K562 (cell line): Measurements from ENCODE around the gene DMAC2. TPM values are rescaled to one million over a fixed set of nuclear protein-coding genes. Genes with fewer than 3 reads are reported as not detected.

Experiments
- CHD1 ChIP-seq: fragments of 200-600 bp; sonication (generic); IDR thresholded peaks from one replicate; pipeline ENCODE4 v1.6.1; 2012; ENCODE audit warnings: mild to moderate bottlenecking, moderate library complexity, low read length, inconsistent platforms
- FOXK1 ChIP-seq: sonication (generic); formaldehyde crosslinking; IDR thresholded peaks from 2 replicates; pipeline ENCODE4 v1.8.0; 2022; ENCODE audit warnings: missing genetic modification reagents, mild to moderate bottlenecking, borderline replicate concordance
- GTF2A2 ChIP-seq: IDR thresholded peaks from 2 replicates; pipeline ENCODE4 v1.6.1; 2016; ENCODE audit warnings: mild to moderate bottlenecking, missing genetic modification characterization, missing compliant biosample characterization
- KHSRP ChIP-seq: fragments of 450-650 bp; IDR thresholded peaks from 2 replicates; pipeline ENCODE4 v1.6.1; 2017
- PBX2 ChIP-seq, 2 experiments: IDR thresholded peaks in 1 of 2; conservative IDR thresholded peaks in 1 of 2; 2 replicates each; pipeline ENCODE4 v1.6.1; 2016; ENCODE audit warnings: low read depth in 2 of 2, mild to moderate bottlenecking in 1 of 2, missing compliant biosample characterization in 1 of 2, missing genetic modification characterization in 1 of 2, moderate library complexity in 1 of 2
- PTTG1 ChIP-seq: fragments of 450-650 bp; IDR thresholded peaks from 2 replicates; pipeline ENCODE4 v1.6.1; 2016; ENCODE audit warnings: low read depth, mild to moderate bottlenecking, missing genetic modification characterization, missing compliant biosample characterization
- ZNF717 ChIP-seq: fragments of 250-450 bp; sonication (Bioruptor Pico); IDR thresholded peaks from 2 replicates; pipeline ENCODE4 v1.5.0; 2021
- polyA plus RNA-seq, 8 experiments: library from polyadenylated mRNA; depleted of rRNA in 4 of 8; stranded (reverse) in 5 of 8; unstranded in 3 of 8; fragments of >200 nt; fragmentation: Nextera tagmentation in 2 of 8; fragmentation: Illumina TruSeq in 1 of 8; extraction: Ambion mirVana in 2 of 8; extraction: Trizol in 1 of 8; gene quantifications; 2 replicates each; pipeline versions ENCODE4 v1.2.1 to v1.2.3, GENCODE V29; 2011 to 2014; ENCODE audit warnings: inconsistent platforms in 1 of 8, missing spikeins in 1 of 8
- total RNA-seq, 7 experiments: library from RNA; depleted of rRNA in 6 of 7; stranded (reverse); fragments of >200 nt in 6 of 7; fragmentation: Illumina TruSeq in 2 of 7; extraction: Trizol in 2 of 7; gene quantifications; 2 replicates each; pipeline versions ENCODE4 v1.2.1 to v1.2.3, GENCODE V29; 2011 to 2021; ENCODE audit warnings: low replicate concordance in 1 of 7
- TF ChIP-seq, protein P1 (sequence below), 2 experiments: fragments of 450-650 bp in 1 of 2; sonication (generic) in 1 of 2; formaldehyde crosslinking in 1 of 2; IDR thresholded peaks; 2 replicates each; pipeline versions ENCODE4 v1.7.1 to v1.9.0; 2016 to 2022; ENCODE audit warnings: inconsistent platforms in 1 of 2, mild to moderate bottlenecking in 1 of 2, missing genetic modification reagents in 1 of 2

DMAC2 gene
- total and polyA plus RNA-seq, 9 of the 15 experiments (the other 6 are each of a cell fraction or from before 2014, with no cell fraction given) = 12.9 to 61.2 (median 43.1) TPM

DNA sequence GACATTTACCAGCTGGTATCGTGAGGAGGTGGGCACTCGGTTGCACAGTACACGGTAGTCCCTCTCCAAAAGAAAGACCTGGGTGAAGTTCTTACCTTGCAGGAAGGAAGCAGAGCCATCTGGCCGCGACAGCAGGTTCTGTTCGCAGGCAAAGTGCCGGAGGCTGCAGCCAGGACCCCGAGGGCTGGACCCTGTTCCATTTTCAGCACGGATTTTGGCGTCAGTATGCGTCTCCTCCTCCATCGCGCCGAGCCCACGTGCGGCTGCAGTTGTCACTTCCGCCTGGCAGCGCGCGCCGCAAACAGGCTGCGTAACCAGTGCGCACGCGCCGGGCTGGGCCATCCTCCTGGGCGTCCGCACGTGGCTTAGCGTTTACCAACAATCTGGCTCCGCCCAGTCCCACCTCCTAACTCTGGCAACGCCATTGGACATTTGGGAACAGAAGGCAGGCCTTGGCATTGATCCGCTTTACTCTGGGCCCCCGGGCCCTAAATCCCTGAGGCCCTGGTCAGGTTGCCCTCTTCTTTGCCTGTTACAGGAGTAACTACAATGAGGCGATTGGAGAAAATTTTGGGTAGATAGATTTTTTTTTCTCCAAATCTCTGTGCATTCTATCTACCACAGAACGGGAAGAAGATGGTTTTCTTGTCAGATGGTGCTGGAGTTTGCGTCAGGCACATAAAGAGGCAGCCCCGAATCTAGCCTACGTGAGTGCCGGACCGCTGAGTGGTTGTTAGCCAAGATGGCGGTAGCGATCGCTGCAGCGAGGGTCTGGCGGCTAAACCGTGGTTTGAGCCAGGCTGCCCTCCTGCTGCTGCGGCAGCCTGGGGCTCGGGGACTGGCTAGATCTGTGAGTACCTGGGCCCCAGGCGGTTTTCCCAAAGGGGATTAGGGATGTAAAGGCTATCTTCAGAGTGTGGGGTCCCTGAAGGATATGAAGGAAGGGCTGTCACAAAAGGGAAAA, 42.3 kb downstream of the DMAC2 start, which contains the start of the genes BCKDHA and EXOSC5 (continued):
- TF ChIP-seq, protein P1, sequence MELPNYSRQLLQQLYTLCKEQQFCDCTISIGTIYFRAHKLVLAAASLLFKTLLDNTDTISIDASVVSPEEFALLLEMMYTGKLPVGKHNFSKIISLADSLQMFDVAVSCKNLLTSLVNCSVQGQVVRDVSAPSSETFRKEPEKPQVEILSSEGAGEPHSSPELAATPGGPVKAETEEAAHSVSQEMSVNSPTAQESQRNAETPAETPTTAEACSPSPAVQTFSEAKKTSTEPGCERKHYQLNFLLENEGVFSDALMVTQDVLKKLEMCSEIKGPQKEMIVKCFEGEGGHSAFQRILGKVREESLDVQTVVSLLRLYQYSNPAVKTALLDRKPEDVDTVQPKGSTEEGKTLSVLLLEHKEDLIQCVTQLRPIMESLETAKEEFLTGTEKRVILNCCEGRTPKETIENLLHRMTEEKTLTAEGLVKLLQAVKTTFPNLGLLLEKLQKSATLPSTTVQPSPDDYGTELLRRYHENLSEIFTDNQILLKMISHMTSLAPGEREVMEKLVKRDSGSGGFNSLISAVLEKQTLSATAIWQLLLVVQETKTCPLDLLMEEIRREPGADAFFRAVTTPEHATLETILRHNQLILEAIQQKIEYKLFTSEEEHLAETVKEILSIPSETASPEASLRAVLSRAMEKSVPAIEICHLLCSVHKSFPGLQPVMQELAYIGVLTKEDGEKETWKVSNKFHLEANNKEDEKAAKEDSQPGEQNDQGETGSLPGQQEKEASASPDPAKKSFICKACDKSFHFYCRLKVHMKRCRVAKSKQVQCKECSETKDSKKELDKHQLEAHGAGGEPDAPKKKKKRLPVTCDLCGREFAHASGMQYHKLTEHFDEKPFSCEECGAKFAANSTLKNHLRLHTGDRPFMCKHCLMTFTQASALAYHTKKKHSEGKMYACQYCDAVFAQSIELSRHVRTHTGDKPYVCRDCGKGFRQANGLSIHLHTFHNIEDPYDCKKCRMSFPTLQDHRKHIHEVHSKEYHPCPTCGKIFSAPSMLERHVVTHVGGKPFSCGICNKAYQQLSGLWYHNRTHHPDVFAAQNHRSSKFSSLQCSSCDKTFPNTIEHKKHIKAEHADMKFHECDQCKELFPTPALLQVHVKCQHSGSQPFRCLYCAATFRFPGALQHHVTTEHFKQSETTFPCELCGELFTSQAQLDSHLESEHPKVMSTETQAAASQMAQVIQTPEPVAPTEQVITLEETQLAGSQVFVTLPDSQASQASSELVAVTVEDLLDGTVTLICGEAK (IDR thresholded peaks at IDR 0.05) = peak; percentile 49; the same call in 1 of the 2 replicates
- TF ChIP-seq, protein P1 (CRISPR knock-in tag; IDR thresholded peaks at IDR 0.05) = no peak
- TF ChIP-seq CHD1 (no peak), PTTG1 (tag) (no peak), FOXK1 (CRISPR knock-in tag) (no peak), KHSRP (no peak), ZNF717 (CRISPR knock-in tag) (no peak), GTF2A2 (tag) (no peak), PBX2 (CRISPR knock-in tag; IDR thresholded peaks at IDR 0.05; ENCODE audit: low read depth) (no peak), PBX2 (tag; conservative IDR thresholded peaks at IDR 0.05; ENCODE audit: low read depth) (no peak)
